Amygdala (tissue), 56 donors: ENCODE data around the gene TMPRSS13.
"Not testable (repeated sequence)": the region's sequence is repeated elsewhere in the genome, so short reads cannot be mapped to it uniquely, and the experiment has no call there.

Experiments
- DNase-seq, 56 donors: peaks; one replicate each; lab custom pipeline; 2025; lab: John Stamatoyannopoulos, UW

TMPRSS13 gene

DNA sequence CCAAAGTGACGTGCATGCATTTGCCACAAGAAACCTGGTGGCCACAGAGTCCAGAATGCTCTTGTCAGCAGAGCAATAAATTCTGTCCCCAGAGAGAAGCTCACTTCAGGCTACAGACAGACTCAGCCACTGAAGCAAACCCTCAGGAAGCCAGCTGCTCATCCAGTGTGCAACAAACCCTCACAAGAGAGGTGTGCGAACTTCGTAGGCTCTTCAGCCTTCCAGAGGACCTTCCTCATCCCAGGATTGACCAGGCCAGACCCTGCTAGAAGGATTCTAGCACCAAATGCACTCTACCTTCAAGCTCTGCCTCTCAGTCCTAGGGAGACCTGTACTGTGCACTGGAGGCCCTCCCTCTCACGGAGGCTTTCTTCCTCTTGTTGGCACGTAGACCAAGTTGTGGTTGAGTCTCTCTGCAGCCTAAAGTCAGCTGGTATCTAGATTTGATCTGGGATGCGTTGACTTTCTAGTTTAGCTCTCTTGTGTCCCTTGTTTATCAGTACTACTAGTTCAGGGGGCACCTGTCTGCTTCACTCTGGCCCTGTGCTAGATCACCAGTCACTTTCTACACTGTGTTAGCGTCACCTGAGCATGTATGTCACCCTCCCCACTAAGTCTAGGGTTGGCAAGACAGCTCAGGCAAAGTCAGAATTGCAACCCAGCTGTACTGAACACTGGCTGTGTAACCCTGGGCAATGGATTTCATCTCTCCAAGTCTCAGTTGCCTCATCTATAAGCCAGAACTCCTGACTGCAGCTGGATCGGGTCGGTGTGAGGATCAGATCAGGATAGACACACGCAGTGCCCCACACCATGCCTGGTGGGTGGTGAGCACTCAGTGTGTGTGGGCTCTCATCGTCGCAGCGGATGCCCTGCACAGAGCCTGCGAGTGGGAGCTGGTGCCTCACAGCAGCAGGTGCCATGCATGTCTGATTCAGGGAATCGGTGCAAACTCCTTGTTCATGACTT, 22.1 kb upstream of the TMPRSS13 start:
- no peak for DNase-seq

DNA sequence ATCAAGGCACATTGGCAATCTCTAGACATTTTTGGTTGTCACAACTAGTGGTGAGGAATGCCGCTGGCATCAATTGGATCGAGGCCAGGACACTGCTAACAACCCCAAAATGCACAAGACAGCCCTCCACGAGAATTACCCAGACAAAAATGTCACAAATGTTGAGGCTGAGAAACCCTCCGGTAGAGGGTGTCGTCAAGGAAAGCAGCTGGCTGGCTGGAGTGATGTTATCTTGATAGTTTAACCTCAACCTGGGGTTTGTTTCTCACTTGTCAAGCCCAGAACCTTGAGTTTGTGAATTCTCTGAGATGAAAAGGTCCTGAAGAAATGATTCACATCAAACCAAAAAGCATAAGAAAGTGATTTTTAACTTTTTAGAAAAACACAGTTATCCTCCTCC, 21.1 kb upstream of the TMPRSS13 start:
- DNase-seq = no peak

DNA sequence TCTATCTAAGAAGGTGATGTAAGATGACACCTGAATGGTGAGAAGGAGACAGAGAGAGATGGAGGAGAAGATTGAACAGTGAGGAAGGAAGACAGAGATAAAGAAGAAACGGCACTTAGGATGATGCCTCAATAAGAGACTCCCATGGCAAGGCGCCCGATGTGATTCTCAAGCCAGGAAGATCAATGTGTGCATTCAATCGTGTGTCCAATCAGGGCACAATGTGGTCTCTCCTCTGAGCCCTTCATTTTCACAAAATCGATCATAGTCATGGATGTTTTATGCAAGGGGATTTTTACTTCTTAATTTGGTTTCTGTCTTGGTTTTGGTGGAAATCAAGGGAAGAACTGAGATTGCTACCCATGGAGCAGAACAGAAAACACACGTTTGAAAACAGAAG, 19.9 kb upstream of the TMPRSS13 start:
- no peak for DNase-seq

GRCh38 chr11:117948466-117948865, 19.3 kb upstream of the TMPRSS13 start:
- not testable (repeated sequence) for DNase-seq

DNA sequence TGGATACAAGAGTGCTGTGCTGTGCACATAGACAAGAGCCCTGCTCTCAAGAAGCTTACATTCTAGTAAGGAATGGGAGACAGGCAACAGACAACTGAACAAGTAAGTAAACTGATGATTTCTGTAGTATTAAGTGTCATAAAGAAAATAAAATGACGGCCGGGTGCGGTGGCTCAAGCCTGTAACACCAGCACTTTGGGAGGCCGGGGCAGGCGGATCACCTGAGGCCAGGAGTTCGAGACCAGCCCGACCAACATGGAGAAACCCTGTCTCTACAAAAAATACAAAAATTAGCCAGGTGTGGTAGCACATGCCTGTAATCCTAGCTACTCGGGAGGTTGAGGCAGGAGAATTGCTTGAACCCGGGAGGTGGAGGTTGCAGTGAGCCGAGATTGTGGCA, 18.5 kb upstream of the TMPRSS13 start:
- DNase-seq = not testable (repeated sequence)

DNA sequence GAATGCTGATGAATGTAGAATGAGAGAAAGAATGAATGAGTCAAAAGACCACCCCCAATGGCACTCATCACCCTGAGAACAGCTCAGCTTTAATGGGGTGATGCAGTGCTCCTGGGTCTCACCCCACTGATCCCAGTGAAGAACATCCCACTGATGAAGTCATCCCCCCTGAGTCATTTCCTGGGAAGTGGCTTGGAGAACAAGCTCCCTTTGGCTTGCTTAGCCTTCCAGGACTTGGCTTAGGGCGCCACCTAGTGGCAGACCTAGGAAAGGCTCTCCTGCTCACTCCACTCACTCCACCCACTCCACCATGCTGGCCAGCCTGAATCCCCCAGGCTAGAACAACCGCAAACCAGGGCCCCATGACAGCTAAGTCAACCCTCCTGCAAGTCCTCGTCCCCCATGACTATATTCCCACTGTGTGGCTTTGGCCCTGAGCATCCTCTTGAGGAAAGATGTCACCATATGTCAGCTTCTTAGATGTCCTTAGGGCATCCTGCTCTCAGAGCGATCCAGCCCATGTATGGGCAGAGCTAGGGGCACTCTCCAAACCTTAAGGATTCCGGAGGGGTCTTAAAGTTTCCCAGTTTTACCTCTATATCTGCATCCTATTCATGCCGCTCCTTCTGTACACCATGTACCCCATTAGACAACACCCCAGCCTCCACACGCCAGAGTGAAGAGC, 17.8 kb upstream of the TMPRSS13 start:
- DNase-seq = peak in 55 of 56 donors; percentile 19 to 90 (median 67)

DNA sequence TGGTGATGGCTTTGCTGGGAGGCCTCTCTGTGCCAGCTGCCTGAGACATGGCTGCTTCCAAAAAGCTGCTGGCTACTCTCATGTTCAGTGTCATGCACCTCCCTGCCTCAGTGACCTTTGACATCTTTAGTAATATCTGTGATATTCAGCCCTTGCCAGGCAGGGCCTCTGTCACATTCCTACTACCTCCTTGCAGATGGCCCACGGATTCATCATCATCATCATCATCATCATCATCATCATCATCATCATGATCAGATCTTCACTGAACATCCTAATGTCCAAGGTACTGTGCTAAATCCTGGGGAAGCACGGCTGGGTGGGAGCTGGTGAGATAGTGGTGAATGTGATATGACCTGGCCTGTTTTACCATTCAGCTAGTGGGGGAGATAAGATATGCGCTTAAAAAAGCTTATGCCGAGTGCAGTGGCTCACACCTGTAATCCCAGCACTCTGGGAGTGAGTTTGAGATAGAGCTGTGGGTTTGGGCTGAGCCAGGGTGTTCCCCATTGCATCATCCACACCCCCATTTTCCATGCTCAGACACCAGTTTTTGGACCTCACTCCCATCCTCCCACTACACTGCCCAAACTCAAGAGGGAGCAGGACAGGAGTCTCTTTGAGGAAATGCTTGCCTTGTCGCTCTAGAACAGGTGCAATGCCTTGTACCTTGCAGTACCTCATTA, 17.1 kb upstream of the TMPRSS13 start:
- DNase-seq = no peak

DNA sequence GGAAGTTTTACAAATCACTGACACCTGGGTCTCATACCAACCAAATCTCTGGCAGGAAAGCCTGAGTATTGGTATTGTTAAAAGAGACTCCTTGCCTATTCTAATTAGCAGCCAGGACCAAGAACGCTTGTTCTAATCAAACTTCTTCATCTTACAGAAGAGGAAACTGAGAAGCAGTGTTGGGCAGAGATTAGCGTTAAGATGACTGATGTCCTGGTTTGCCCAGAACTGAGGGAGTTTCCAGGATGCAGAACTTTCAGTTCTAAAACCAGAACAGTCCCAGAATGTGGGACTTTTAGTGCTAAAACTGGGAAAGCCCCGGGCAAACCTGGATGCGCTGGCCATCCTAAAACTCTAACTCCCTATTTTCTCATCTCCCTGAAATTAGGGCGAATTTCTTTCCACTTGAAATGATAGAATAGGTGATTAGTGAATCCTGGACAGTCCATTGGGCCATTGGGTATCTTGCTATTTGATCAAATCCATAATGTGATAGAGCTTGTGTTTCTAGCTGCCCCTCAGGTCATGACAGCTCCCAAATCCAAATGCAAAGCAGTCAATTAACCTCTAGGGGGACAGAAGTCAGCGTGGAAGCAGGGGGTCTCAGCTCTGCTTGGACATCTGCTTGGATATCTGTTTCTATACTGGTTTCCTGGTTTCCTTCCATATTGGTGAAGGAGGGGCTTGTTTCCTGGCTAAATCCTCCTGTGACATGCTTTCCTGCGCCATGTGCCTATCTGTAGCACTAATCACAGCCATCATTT, 16.0 kb upstream of the TMPRSS13 start:
- no peak for DNase-seq

- DNase-seq = no peak
Observed at GRCh38 chr11:117944554-117944953, 15.4 kb upstream of the TMPRSS13 start.

- DNase-seq = no peak
Observed at GRCh38 chr11:117941976-117942654, 12.9 kb upstream of the TMPRSS13 start.

- no peak for DNase-seq
Observed at GRCh38 chr11:117941163-117941707, 12.0 kb upstream of the TMPRSS13 start.

DNA sequence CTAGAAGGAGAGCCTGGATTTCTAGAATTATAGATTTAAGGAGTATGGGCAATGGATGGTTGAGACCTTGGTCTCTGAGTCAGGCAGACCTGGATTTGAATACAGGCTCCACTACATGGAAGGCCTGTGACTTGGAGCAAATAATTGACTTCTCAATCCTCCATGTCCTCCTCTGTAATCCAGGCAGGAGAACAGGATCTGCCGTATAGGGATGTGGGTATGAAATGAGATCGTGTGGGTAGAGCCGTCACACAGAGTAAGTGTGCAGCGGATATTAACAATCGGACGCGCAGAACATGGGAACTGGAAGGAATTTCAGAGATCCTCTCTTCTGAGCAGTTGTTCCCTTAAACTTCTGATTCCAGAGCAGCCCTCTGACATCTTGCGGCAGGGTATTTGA, 11.5 kb upstream of the TMPRSS13 start:
- DNase-seq = no peak

- DNase-seq = no peak
Observed at GRCh38 chr11:117936973-117937372, 7.8 kb upstream of the TMPRSS13 start.

- DNase-seq = no peak
Observed at GRCh38 chr11:117934526-117935307, 5.5 kb upstream of the TMPRSS13 start.

DNA sequence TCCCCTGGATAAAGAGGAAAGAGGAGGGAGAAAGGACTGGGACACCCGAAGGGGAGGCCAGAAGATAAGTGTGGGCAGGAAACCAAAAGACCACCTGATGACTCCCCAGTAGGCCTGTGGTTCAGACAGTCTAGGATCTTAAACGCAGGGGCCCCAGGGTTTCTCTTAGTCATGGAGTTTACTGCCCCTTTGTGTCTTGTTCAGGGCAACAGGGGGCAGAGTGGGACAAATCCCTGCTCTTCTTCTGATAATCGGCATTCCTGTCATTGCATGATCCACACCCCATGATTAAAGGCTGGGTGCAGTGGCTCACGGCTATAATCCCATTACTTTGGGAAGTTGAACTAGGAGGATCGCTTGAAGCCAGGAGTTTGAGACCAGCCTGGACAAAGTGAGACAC, 4.7 kb upstream of the TMPRSS13 start:
- no peak for DNase-seq

DNA sequence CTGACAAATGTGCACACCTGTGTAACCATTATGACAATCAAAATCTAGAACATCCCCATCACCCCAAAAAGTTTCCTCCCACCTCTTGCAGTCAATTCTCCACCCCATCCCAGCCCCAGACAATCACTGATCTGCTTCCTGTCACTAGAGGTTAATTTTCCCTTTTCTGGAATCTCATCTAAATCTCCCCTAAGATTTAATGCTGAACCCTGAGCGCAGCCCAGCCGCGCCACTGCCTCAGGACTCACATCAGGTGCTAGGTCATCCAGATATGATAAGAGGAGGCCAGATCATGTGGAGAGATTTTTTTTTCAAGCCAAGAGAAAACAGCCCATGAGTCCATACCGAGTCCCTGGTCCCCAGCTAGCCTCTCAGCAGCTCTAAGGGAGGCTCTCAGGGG, 4.3 kb upstream of the TMPRSS13 start:
- no peak for DNase-seq

DNA sequence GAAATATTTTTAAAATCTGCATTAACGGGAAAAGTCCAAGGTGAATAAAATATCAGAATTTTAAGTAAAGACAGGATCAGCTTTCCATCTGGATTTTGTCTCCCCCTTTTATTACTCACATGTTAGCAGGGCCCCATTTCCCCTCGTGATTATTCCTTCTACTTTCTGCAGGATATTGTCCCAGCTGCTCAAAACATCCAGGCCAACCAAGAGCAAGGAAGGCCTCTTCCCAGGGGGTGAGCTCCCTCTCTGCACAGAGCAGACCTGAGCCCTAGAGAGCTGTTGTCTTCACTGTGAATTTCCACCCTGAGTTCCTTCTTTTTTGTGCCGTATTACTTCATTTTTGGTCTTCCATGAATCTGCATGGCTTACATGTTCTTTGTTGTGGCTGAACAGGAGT, 3.7 kb upstream of the TMPRSS13 start:
- no peak for DNase-seq

- no peak for DNase-seq
Observed at GRCh38 chr11:117932426-117932825, 3.2 kb upstream of the TMPRSS13 start.

DNA sequence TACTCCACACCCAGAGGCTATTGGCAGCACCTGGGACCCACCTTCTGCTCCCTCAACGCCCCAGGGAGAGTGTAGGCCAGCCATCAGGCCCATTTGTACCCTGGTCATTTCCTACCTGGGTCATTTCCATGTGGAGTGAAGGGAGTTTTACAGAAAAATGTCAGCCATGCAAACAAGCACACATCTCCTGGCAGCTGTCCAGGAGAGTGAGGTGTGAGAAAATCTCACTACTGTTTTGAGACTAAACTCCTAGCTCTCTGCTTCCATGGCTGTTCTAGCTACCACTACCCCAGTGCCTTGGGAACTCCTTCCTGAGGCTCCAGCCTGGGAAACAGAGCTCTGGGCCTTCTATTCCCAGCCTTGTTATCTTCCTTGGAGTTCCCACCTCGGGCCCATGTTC, 2.8 kb upstream of the TMPRSS13 start:
- peak in 1 of 56 donors; percentile 9 for DNase-seq
